Retinal pigment epithelial cell (primary cell): ENCODE results near the gene JAZF1.

Experiments
- DNase-seq: peaks from one replicate; pipeline ENCODE4 v3.0.0-alpha.2; 2010; ENCODE audit warnings: low read depth
- H3K4me3 ChIP-seq: 2 replicates; pipeline ENCODE4 v1.5.1; 2011; ENCODE audit warnings: mild to moderate bottlenecking, low read length, control low read depth, moderate library complexity
- CTCF ChIP-seq: conservative IDR thresholded peaks from 2 replicates; pipeline ENCODE4 v1.5.1; 2011; ENCODE audit warnings: low read depth, low read length, control low read depth, inconsistent platforms

JAZF1 gene

GRCh38 chr7:27944643-27945042, 236.0 kb downstream of the JAZF1 start:
- H3K4me3 ChIP-seq = no peak overlapping the region
- no peak for DNase-seq
- TF ChIP-seq CTCF = no peak

GRCh38 chr7:27943241-27943640, 237.4 kb downstream of the JAZF1 start:
- H3K4me3 ChIP-seq = no peak overlapping the region
- DNase-seq = no peak
- no peak for TF ChIP-seq CTCF

GRCh38 chr7:27942711-27943110, 237.9 kb downstream of the JAZF1 start:
- TF ChIP-seq CTCF = no peak
- DNase-seq = no peak
- no peak overlapping the region for H3K4me3 ChIP-seq

- H3K4me3 ChIP-seq = no peak overlapping the region
- no peak for TF ChIP-seq CTCF
- no peak for DNase-seq
Observed at GRCh38 chr7:27941522-27941921, 239.1 kb downstream of the JAZF1 start.

GRCh38 chr7:27940341-27940740, 240.3 kb downstream of the JAZF1 start:
- no peak for DNase-seq
- TF ChIP-seq CTCF = no peak
- H3K4me3 ChIP-seq = no peak overlapping the region

GRCh38 chr7:27939893-27940292, 240.7 kb downstream of the JAZF1 start:
- no peak overlapping the region for H3K4me3 ChIP-seq
- no peak for TF ChIP-seq CTCF
- no peak for DNase-seq

GRCh38 chr7:27936768-27937102, 243.9 kb downstream of the JAZF1 start:
- no peak overlapping the region for H3K4me3 ChIP-seq
- no peak for DNase-seq
- no peak for TF ChIP-seq CTCF
